Caki2 (cell line): ENCODE measurements around the gene INPP5A. TPM values are rescaled to one million over a fixed set of nuclear protein-coding genes. Genes with fewer than 3 reads are reported as not detected.
"Not testable (repeated sequence)": the region's sequence is repeated elsewhere in the genome, so short reads cannot be mapped to it uniquely, and the experiment has no call there.

ENCODE experiments used
- DNase-seq: peaks from one replicate; pipeline ENCODE4 v3.0.0-alpha.2; 2015; ENCODE audit warnings: low read depth
- in situ Hi-C: cut with HindIII; loops from 2 replicates; pipeline ENCODE4 v1.10.0; 2016; ENCODE audit warnings: low sequenced_read_pairs, low pct_unique_long_range_greater_than_20kb, mixed read lengths
- total RNA-seq: library from RNA; depleted of rRNA; stranded (reverse); fragments of >200 nt; shearing (Covaris generic); gene quantifications from 2 replicates; pipeline ENCODE4 v1.2.3, GENCODE V29; 2014; ENCODE audit warnings: low replicate concordance

The INPP5A gene
- total RNA-seq, 1 experiment from 2014 or later = 21.2 TPM

GRCh38 chr10:132502544-132503300, 34.9 kb upstream of the INPP5A start:
- in situ Hi-C loops = no loop called here
- no peak for DNase-seq

- in situ Hi-C loops = no loop called here
- no peak for DNase-seq
These were observed 33.8 kb upstream of the INPP5A start for GRCh38 chr10:132503581-132504421.

- in situ Hi-C loops = no loop called here
- DNase-seq = no peak
These were observed 32.9 kb upstream of the INPP5A start for GRCh38 chr10:132504501-132505272.

GRCh38 chr10:132505546-132505945, 32.0 kb upstream of the INPP5A start:
- DNase-seq, in situ Hi-C loops: not testable (repeated sequence)

- in situ Hi-C loops = no loop called here
- no peak for DNase-seq
These were observed 30.7 kb upstream of the INPP5A start for GRCh38 chr10:132506711-132507408.

GRCh38 chr10:132507409-132507955, 30.1 kb upstream of the INPP5A start:
- in situ Hi-C loops = no loop called here
- no peak for DNase-seq

GRCh38 chr10:132507956-132508490, 29.6 kb upstream of the INPP5A start:
- in situ Hi-C loops = no loop called here
- DNase-seq = no peak

GRCh38 chr10:132508581-132509443, 28.8 kb upstream of the INPP5A start:
- in situ Hi-C loops = no loop called here
- DNase-seq = no peak

GRCh38 chr10:132509506-132510173, 27.9 kb upstream of the INPP5A start:
- no peak for DNase-seq
- in situ Hi-C loops = no loop called here

- in situ Hi-C loops = no loop called here
- DNase-seq = no peak
These were observed 27.4 kb upstream of the INPP5A start for GRCh38 chr10:132510174-132510611.

GRCh38 chr10:132511121-132512051, 26.2 kb upstream of the INPP5A start:
- no peak for DNase-seq
- in situ Hi-C loops = no loop called here

GRCh38 chr10:132512052-132512442, 25.5 kb upstream of the INPP5A start:
- no peak for DNase-seq
- in situ Hi-C loops = no loop called here

- DNase-seq = no peak
- in situ Hi-C loops = no loop called here
These were observed 24.8 kb upstream of the INPP5A start for GRCh38 chr10:132512693-132513345.

GRCh38 chr10:132514821-132515520, 22.6 kb upstream of the INPP5A start:
- DNase-seq = no peak
- in situ Hi-C loops = no loop called here
